HEK293 (cell line): ENCODE data around the gene GUK1.
A peak's percentile ranks its signal among the peaks of the same experiment; 100 is the strongest.

Source experiments
- GLI2 ChIP-seq: fragments of 450-650 bp; formaldehyde crosslinking; IDR thresholded peaks from 2 replicates; pipeline ENCODE4; 2017; ENCODE audit warnings: missing biosample characterization, missing genetic modification characterization, low read depth, borderline replicate concordance
- GLIS2 ChIP-seq: fragments of 450-650 bp; formaldehyde crosslinking; IDR thresholded peaks from 2 replicates; pipeline ENCODE4 v1.5.1; 2016; ENCODE audit warnings: missing biosample characterization, missing genetic modification characterization
- KLF10 ChIP-seq: fragments of 450-650 bp; IDR thresholded peaks from 2 replicates; pipeline ENCODE4 v1.5.1; 2018; ENCODE audit warnings: missing biosample characterization, mild to moderate bottlenecking, missing genetic modification characterization
- PRDM1 ChIP-seq: fragments of 450-650 bp; formaldehyde crosslinking; IDR thresholded peaks from 2 replicates; pipeline ENCODE4; 2016; ENCODE audit warnings: missing biosample characterization, missing genetic modification characterization
- ZBTB49 ChIP-seq: fragments of 450-650 bp; formaldehyde crosslinking; IDR thresholded peaks from 2 replicates; pipeline ENCODE4 v1.5.1; 2016; ENCODE audit warnings: missing biosample characterization, missing genetic modification characterization, low read depth
- ZBTB7A ChIP-seq: fragments of 450-650 bp; formaldehyde crosslinking; IDR thresholded peaks from 2 replicates; pipeline ENCODE4 v1.5.1; 2016; ENCODE audit warnings: low read depth, missing biosample characterization, missing genetic modification characterization
- ZFHX2 ChIP-seq: fragments of 450-650 bp; formaldehyde crosslinking; conservative IDR thresholded peaks from 2 replicates; pipeline ENCODE4 v1.5.1; 2016; ENCODE audit warnings: missing biosample characterization, missing genetic modification characterization
- ZFP3 ChIP-seq: fragments of 450-650 bp; formaldehyde crosslinking; IDR thresholded peaks from 2 replicates; pipeline ENCODE4 v1.5.1; 2016; ENCODE audit warnings: low read depth, missing biosample characterization, missing genetic modification characterization
- ZNF174 ChIP-seq: fragments of 450-650 bp; formaldehyde crosslinking; IDR thresholded peaks from 2 replicates; pipeline ENCODE4 v1.5.0; 2017; ENCODE audit warnings: missing biosample characterization, mild to moderate bottlenecking, missing genetic modification characterization
- ZNF18 ChIP-seq: fragments of 450-650 bp; formaldehyde crosslinking; IDR thresholded peaks from 2 replicates; pipeline ENCODE4 v1.5.1; 2016; ENCODE audit warnings: missing biosample characterization, missing genetic modification characterization
- ZNF223 ChIP-seq: fragments of 450-650 bp; formaldehyde crosslinking; IDR thresholded peaks from 2 replicates; pipeline ENCODE4 v1.5.1; 2016; ENCODE audit warnings: missing biosample characterization, missing genetic modification characterization
- ZNF239 ChIP-seq: fragments of 450-650 bp; formaldehyde crosslinking; IDR thresholded peaks from 2 replicates; pipeline ENCODE4 v1.5.1; 2016; ENCODE audit warnings: missing biosample characterization, missing genetic modification characterization
- ZNF248 ChIP-seq: fragments of 450-650 bp; formaldehyde crosslinking; IDR thresholded peaks from 2 replicates; pipeline ENCODE4 v1.5.1; 2017; ENCODE audit warnings: missing biosample characterization, missing genetic modification characterization
- ZNF280C ChIP-seq: fragments of 450-650 bp; formaldehyde crosslinking; IDR thresholded peaks from 2 replicates; pipeline ENCODE4 v1.5.1; 2016; ENCODE audit warnings: missing biosample characterization, missing genetic modification characterization
- ZNF280D ChIP-seq: fragments of 450-650 bp; formaldehyde crosslinking; IDR thresholded peaks from 2 replicates; pipeline ENCODE4 v1.5.1; 2016; ENCODE audit warnings: missing biosample characterization, missing genetic modification characterization
- ZNF335 ChIP-seq: fragments of 450-650 bp; formaldehyde crosslinking; conservative IDR thresholded peaks from 2 replicates; pipeline ENCODE4 v1.5.1; 2016; ENCODE audit warnings: missing biosample characterization, missing genetic modification characterization
- ZNF37A ChIP-seq: fragments of 450-650 bp; IDR thresholded peaks from 2 replicates; pipeline ENCODE4 v1.5.1; 2018; ENCODE audit warnings: missing biosample characterization, missing genetic modification characterization
- ZNF518A ChIP-seq: fragments of 450-650 bp; formaldehyde crosslinking; conservative IDR thresholded peaks from 2 replicates; pipeline ENCODE4 v1.5.1; 2016; ENCODE audit warnings: low read depth, missing biosample characterization, missing genetic modification characterization
- ZNF645 ChIP-seq: fragments of 450-650 bp; formaldehyde crosslinking; IDR thresholded peaks from 2 replicates; pipeline ENCODE4; 2016; ENCODE audit warnings: missing biosample characterization, missing genetic modification characterization
- ZNF654 ChIP-seq: fragments of 450-650 bp; formaldehyde crosslinking; IDR thresholded peaks from 2 replicates; pipeline ENCODE4 v1.5.1; 2016; ENCODE audit warnings: low read depth, missing biosample characterization, missing genetic modification characterization

GUK1 gene

GRCh38 chr1:228109073-228109961 lies 30.8 kb upstream of the GUK1 start, which contains the start of gene MRPL55 (continued):
- TF ChIP-seq ZNF280C (tag by site-specific recombination): no peak
- TF ChIP-seq ZBTB7A: peak; percentile 65; the same call in 1 of the 2 replicates
- no peak for TF ChIP-seq ZNF654 (tag by site-specific recombination)
- no peak for TF ChIP-seq ZNF280D
- peak; percentile 44; the same call in 1 of the 2 replicates for TF ChIP-seq ZNF239 (tag by site-specific recombination)
- no peak for TF ChIP-seq ZNF645 (tag by site-specific recombination)
- TF ChIP-seq ZNF248: no peak
- no peak for TF ChIP-seq ZNF518A (tag by site-specific recombination)
- peak; percentile 91 for TF ChIP-seq KLF10 (tag by site-specific recombination)
- TF ChIP-seq ZNF174 (tag by site-specific recombination): no peak
- no peak for TF ChIP-seq ZFP3 (tag by site-specific recombination)
- TF ChIP-seq GLI2: no peak
- 0 out of 2 replicates have a peak, but pooled peaks have one; percentile 10 for TF ChIP-seq ZNF223 (tag by site-specific recombination)
- TF ChIP-seq ZNF37A (tag by site-specific recombination): no peak
- peak; percentile 99 for TF ChIP-seq ZNF335 (tag by site-specific recombination)
- peak; percentile 99 for TF ChIP-seq ZFHX2 (tag by site-specific recombination)
- TF ChIP-seq PRDM1 (tag by site-specific recombination): no peak
- peak; percentile 44; the same call in 1 of the 2 replicates for TF ChIP-seq ZNF18 (tag by site-specific recombination)
- TF ChIP-seq ZBTB49 (tag by site-specific recombination): no peak
- peak; percentile 99 for TF ChIP-seq GLIS2 (tag by site-specific recombination)
